ENCODE results near the gene MYO15A.

Gene MYO15A

GRCh38 chr17:18159551-18160120 lies 51.1 kb downstream of the MYO15A start:
- no peak for DNase-seq

GRCh38 chr17:18160128-18160856 lies 51.7 kb downstream of the MYO15A start:
- DNase-seq, result no peak

- no peak for DNase-seq
Observed at GRCh38 chr17:18161207-18162145, 52.9 kb downstream of the MYO15A start.

- DNase-seq, result no peak
Observed at GRCh38 chr17:18163547-18163946, 55.0 kb downstream of the MYO15A start.

GRCh38 chr17:18166894-18167293 lies 58.3 kb downstream of the MYO15A start:
- DNase-seq, result no peak

GRCh38 chr17:18167421-18167820 lies 58.9 kb downstream of the MYO15A start:
- DNase-seq, result no peak

GRCh38 chr17:18172531-18173278 lies 64.1 kb downstream of the MYO15A start:
- DNase-seq, result no peak

- DNase-seq, result no peak
Observed at GRCh38 chr17:18173740-18174139, 65.2 kb downstream of the MYO15A start.

GRCh38 chr17:18176176-18176575 lies 67.6 kb downstream of the MYO15A start:
- no peak for DNase-seq

- DNase-seq, result no peak
Observed at GRCh38 chr17:18177133-18177532, 68.6 kb downstream of the MYO15A start.

GRCh38 chr17:18177722-18178121 lies 69.2 kb downstream of the MYO15A start:
- no peak for DNase-seq

- DNase-seq, result no peak
Observed at GRCh38 chr17:18179196-18179595, 70.6 kb downstream of the MYO15A start.

- no peak for DNase-seq
Observed at GRCh38 chr17:18179804-18180203, 71.2 kb downstream of the MYO15A start.

GRCh38 chr17:18181358-18181757 lies 72.8 kb downstream of the MYO15A start:
- DNase-seq, result no peak

- DNase-seq, result no peak
Observed at GRCh38 chr17:18182110-18182977, 73.8 kb downstream of the MYO15A start.

GRCh38 chr17:18182978-18183333 lies 74.4 kb downstream of the MYO15A start:
- DNase-seq, result peak; percentile 73

GRCh38 chr17:18183334-18184142 lies 75.0 kb downstream of the MYO15A start, which contains the start of gene ALKBH5:
TSS of gene ALKBH5 (plus strand) at chr17:18183828. CDS start at chr17:18184244, 416 bp downstream.
- DNase-seq, result peak; percentile 97

GRCh38 chr17:18184143-18185031 lies 75.8 kb downstream of the MYO15A start:
- DNase-seq, result peak; percentile 78

GRCh38 chr17:18185391-18185790 lies 76.8 kb downstream of the MYO15A start:
- no peak for DNase-seq
